HG02970 (cell line): ENCODE measurements around the gene IGF2.

ENCODE experiments used
- ATAC-seq: cut with Tn5 transposase; IDR thresholded peaks from one replicate; pipeline ENCODE4 v1.9.1; 2021; ENCODE audit warnings: mild to moderate bottlenecking, moderate library complexity, moderate number of reproducible peaks; ENCODE audit not compliant: unreplicated experiment, low FRiP score

Gene IGF2

DNA sequence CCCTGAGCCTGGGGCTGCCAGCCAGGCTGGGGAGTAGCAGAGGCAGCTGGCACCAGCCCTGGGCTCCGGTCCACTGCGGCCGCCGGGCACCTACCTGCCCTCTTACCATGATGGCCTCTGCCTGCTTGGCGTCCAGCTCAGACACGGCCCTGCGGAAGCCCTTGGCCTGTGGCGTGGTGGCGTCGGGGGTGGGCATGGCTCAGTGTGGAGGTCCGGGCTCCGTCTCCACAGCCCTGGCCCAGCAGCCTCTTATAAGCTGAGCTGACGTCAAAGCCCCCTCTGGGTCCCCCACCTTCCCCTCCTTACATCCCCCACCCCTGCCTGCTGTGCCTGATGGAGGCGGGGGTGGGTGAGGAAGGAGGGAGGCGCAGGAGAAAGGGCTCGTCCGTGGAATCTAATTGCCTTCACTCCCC is 32.4 kb upstream of the IGF2 start, which contains the start of gene TH:
Gene TH (minus strand): TSS at position 225 of the 413 bp plus-strand sequence. CDS start 29 bp downstream, at position 196.
- no peak for ATAC-seq

DNA sequence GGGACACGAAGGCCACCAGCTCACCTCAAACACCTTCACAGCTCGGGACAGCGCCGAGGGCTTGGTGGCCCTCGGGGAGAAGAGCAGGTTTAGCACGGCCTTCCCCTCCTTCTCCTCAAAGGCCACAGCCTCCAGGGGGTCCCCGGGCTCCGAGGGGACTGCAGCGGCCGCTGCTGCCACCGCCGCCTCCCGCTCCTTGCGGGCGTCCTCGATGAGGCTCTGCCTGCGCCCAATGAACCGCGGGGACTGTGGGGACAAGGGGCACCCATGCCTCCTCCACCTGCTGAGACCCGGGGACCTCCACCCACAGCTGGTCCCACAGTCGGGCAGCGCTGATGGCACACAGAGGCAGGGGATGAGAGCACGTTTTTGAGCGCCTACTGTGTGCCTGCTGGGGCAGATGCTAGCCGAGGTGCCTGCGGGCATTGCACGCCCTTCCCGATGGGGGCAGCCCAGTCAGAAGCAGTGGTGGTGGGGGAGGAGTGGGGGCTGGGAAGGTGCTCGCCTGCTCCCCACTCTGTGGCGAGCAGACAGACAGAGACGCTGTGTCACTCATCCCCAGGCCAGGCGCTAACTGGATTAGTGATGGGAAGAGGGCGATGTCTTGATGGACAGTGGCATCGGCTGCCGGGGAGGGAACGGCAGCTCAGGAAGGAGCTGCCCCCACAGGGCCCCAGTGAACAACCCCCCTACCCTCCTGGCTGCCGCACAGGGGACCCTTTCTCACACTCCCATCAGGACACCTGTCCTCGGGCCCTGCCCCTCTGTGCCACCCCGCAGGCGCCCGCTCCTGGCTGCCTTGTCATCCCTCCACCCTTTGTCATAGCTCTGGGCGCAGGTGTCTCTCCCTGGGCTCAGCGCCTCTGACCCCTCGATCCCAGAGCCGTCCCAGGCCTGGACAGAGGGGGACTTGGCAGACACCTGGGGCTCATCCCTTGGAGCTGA is 30.7 kb upstream of the IGF2 start:
- ATAC-seq: no peak

DNA sequence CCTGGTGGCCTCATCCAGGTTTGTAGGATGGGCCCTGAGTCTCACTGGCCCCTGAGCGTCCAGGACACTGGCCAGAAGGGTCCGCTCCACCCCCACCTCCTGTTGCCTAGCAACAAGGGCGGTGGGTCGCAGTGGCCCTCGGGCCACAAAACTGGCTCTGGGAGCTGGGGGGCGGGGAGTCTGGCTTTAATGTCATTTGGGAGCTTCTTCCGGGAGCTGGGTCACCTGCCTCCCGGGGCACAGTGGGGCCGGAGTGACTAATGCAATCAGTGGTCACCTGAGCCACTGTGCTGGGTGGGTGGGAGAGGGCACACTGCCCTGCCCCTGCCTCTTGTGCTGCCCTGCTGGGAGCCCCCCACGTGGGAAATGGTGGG is 29.8 kb upstream of the IGF2 start:
- ATAC-seq: no peak

DNA sequence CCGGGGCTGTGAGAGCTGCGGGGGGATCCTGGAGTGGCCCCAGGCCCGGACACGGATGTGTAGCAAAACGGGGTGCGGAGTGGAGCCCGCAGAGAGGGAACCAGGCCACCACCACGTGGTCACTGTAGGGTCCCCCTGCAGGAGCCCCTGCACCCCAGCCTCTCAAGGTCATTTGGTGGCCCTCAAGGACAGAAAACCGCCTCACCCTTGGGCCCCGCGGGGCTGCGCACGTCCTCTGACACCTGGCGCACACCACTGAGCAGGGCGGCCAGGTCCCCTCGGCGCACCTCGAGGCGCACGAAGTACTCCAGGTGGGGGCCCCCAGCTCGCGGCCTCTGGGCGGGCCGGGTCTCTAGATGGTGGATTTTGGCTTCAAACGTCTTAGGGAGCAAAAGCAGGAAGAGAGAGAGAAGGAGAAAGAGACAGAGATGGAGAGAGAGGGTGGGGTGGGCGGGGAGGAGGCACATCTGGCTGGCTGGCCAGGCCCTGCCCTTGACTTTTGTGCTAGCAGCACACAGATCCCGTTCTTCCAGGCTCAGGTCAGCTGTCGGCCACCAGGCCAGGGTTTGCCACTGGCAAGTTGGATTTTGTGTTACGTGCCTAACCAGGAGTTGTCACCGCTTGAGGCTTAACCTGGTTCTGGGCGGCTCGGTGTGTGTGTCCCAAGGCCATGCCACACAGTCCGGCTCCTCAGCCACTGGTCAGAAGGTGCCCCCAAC is 29.3 kb upstream of the IGF2 start:
- no peak for ATAC-seq

DNA sequence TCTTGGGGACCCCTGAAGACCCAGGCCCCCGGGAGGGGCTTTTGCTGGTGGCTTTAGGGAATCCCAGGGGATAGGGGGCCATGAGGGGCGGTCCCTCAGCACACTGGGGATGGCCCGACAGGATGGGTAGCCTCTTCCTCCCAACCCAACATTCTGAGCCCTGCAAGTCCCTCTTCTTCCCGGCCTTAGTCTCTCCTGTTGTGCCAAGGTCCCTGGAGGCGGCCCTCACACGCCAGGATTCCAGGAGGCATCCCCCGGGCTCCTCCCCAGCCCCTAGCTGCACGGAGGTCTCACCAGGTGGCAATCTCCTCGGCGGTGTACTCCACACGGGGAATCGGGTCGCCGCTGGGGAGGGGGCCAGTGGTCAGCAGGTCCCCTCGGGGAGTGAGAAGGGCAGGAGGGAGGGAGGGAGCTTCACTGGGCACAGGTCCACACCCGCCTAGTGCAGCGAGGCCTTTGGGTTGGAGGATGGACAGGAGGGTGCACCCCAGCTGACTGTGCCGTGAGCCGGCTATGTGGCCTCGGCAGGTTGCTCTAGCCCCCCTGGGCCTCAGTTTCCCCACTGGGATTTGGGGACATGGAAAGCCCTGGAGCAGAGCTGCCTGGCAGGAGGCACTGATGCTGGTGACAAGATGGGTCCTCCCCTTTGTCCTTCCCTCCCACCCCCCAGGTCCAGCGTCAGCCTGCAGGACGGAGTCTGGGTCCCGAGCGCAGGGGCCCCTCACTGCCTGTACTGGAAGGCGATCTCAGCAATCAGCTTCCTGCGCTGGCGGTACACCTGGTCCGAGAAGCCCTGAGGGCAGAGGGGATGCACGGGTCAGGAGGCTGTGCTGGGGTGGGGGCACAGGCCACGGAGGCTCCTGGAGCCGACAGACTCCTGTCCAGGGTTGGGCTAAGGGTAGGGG is 28.2 kb upstream of the IGF2 start:
- ATAC-seq: no peak

DNA sequence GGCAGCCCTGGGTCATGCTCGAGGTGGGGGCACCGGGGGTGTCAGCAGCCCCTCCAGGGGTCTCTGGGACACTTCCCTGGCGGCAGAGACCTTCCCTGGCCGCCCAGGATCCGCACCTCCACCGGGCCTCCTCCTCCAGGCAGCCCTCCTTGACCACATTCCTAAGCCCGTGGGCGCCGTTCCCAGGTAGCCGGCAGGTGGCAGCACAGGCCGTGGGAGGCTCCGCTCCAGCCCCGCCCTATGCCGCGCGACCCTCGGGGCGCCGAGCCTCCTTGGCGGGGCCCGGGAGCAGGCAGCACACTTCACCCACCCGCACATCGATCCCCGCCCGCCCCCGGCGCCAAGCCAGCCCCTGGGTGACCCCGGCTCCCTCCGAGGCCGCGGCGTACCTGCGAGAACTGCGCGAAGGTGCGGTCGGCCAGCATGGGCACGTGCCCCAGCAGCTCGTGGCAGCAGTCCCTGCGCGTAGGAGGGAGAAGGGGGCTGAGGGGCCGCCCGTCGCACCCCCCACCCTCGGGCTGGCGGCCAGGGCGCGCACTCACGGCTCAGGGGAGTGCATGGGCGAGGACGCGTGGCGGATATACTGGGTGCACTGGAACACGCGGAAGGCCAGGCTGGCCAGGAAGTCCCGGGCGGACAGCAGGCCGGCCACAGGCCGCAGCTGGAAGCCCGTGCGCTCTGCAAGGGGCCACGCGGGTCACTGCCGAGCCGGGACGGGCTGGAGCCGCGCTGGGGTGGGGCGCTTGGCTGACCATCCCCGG is 27.1 kb upstream of the IGF2 start:
- ATAC-seq: no peak

DNA sequence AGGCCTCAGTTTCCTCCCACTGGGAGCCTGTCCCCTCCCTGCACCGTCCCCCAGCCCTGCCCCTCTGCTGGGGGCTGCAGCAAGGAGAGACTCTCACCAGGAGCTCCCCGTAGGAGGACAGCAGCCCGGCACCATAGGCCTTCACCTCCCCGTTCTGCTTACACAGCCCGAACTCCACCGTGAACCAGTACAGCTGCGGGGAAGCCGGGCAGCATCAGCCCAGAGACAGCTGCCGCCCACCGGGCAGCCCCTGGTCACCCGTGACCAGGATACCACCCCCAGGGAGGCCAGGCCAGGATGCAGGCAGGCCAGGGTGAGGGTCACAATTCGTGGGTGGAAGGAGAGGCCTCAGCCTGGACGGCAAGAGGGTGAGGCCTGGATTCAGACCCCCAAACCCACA is 26.4 kb upstream of the IGF2 start:
- no peak for ATAC-seq

DNA sequence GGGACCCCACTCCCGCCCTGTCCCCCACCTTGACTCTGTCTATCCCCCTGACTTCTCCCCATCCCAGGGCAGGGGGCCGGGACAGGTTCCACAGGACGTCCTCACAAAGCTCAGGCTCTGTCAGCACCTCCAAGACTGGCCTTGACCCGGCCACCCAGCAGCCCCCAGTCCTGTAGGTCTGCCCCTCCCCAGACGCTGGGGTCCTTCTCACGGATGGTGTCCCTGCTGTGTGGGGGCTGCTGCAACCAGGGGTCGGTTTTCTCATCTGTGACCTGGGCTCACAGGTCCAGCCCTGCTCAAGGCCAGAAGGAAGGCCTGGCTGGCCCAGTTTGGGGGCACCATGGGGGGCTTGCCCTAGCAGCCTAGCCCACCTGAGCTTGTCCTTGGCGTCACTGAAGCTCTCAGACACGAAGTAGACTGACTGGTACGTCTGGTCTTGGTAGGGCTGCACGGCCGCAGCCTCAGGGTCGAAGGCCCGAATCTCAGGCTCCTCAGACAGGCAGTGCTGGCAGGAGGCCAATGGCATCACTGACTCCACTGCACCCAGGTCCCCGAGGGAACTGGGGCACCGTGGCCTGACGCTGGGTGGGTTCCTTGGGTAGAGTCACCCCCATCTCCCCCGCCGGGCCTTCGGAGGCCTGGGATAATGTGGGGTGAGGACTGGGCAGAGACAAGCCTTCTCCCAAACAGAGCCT is 25.8 kb upstream of the IGF2 start:
- ATAC-seq: no peak

DNA sequence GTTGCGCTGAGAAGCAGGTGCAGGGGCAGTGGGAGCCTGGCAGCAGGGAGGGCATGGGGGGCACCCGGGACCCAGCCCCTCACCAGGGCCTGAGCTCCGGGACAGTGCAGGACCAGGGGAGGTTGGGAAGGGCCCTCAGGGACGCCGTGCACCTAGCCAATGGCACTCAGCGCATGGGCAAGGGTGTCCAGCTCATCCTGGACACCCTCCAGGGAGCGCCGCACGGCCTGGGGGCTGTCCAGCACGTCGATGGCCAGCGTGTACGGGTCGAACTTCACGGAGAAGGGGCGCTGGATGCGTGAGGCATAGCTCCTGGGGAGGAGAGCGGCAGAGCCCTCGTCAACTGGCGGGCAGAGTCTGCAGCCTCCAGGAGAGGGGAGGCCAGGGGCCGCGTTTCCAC is 24.9 kb upstream of the IGF2 start:
- ATAC-seq: no peak

DNA sequence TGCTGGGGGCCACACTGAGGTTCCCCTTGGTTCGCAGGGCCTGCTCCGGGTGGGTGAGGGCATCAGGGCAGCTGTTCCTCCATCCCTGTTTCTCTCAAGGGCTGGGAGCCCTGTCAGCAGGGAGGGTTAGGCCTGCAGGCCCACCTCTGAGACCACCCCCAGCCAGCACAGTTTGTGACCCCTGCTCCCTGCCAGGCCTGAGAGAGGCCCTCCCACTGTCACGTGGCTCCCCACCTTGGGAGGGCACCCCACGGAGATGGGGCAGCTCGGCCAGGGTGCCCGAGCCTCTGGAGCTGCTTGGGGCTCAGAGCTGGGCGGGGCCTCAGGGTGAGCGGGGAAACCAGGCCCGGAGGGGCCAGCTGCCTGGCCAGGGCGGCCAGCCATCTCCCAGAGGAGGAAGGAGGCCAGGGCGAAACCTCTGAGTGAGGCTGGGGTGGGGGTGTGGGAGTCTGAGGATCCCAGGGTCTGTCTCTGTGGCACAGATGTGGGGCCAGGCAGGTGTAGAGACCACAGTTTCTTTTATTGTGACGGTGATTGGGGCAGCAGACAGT is 24.3 kb upstream of the IGF2 start:
- ATAC-seq: no peak

DNA sequence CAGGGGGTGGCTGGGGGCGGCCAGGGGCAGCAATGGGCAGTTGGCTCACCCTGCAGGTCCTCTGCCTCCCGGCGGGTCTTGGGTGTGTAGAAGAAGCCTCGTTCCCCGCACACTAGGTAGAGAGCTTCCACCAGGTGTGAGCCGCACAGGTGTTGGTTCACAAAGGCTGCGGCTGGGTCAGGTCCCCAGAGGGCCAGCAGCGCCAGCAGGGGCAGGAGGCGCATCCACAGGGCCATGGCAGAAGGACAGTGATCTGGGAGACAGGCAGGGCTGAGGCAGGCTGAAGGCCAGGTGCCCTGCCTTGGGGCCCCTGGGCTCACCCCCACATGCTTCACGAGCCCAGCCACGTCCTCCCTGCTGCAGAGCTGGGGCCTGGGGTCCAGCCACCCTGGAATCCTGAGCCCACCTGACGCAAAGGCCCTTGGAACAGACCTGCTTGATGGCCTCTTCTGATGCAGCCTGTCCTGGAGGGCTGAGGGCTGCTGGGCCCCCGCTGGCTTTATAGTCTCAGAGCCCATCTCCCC is 21.6 kb upstream of the IGF2 start, which contains the start of gene INS:
Gene INS (minus strand): TSS at position 474 of the 524 bp plus-strand sequence. CDS start 238 bp downstream, at position 236.
- ATAC-seq: no peak

DNA sequence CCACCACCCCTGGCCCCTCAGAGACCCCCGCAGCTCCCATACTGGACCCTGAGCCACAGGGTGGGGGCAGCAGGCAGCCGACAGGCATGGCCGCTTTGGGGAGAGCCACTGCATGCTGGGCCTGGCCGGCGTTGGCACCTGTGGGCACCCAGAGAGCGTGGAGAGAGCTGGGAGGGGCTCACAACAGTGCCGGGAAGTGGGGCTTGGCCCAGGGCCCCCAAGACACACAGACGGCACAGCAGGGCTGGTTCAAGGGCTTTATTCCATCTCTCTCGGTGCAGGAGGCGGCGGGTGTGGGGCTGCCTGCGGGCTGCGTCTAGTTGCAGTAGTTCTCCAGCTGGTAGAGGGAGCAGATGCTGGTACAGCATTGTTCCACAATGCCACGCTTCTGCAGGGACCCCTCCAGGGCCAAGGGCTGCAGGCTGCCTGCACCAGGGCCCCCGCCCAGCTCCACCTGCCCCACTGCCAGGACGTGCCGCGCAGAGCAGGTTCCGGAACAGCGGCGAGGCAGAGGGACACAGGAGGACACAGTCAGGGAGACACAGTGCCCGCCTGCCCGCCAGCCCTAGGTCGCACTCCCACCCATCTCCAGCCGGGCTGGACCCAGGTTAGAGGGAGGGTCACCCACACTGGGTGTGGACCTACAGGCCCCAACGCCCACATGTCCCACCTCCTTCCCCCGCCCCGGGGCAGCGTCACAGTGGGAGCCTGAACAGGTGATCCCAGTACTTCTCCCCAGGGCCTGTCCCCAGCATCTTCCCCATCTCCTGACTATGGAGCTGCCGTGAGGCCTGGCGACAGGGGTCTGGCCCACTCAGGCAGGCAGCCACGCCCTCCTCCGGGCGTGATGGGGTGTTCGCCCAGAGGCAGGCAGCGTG is 20.6 kb upstream of the IGF2 start:
- ATAC-seq: no peak

DNA sequence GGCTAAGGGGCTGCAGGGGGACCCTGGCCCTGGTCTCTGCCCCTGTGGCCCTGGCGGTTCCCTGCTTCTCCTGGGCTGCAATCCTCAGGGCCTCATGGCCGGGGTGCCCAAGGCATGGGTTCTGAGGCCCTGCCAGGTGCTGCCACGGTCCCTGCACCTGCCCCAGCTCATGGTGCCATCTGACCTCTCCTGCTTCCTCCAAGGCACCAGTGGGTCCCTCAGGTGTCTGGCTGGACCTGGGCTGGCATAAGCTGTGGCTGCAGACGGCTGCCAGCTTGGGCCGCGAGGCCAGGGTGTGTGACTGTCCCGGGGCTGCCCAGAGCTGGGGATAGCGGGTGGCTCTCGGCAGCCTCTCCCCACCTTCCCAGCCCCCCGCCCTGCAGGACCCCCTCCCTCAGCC is 19.8 kb upstream of the IGF2 start:
- no peak for ATAC-seq

DNA sequence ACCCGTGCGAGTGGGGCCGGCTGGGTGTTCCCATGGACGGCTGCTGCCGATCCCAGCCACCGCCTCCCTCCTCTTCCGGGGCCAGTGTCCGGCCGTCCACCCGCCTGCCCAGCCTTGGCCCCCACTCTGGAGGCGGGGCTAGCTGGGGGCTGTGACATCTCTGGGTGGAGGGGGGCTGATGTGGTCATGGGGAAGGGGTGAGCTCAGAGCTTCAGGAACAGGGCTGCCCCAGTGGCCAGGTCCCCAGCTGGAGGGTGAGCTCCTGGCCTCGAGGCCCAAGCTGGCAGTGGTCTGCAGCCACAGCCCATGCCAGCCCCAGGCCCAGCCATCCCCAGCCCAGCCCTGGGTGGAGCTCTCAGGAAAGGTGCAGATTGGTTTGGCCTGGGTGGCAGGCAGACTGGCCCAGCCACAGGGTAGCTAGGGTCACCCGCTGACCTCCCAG is 19.1 kb upstream of the IGF2 start:
- ATAC-seq: no peak

DNA sequence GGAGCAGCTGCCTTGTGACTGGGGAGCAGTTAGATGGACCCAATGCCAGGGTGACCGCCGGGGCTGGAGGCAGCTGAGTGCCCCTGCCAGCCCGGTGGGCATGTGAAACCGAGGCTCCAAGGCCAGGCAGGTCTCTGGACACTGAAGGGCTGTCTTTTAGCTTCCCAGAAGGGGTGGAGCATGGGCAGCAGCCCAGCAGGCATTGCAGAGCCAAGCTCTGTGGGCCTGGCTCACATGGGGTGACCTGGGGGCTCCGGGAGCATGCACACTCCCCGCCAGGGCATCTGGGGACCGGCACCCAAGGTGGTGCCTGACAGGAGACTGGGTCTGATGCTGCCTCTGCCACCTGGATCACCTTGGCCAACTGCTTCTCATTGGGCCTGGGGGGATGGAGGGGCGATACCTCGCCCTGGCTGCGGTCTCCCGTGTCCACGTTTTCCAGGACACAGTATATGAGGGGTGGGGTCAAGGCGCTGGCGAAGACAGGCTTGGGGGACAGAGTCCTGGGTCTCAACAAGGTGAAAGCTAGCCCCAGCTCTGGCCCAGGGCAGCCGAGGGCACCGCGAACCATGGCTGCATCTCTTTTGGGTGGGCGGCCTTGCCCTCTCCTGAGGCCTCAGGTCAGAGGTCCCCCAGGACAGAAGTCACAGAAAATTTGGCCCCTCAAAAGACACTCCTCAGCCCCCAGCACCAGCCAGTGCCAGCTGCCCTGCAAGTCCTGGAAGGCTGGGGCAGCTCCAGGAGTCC is 18.3 kb upstream of the IGF2 start:
- no peak for ATAC-seq

DNA sequence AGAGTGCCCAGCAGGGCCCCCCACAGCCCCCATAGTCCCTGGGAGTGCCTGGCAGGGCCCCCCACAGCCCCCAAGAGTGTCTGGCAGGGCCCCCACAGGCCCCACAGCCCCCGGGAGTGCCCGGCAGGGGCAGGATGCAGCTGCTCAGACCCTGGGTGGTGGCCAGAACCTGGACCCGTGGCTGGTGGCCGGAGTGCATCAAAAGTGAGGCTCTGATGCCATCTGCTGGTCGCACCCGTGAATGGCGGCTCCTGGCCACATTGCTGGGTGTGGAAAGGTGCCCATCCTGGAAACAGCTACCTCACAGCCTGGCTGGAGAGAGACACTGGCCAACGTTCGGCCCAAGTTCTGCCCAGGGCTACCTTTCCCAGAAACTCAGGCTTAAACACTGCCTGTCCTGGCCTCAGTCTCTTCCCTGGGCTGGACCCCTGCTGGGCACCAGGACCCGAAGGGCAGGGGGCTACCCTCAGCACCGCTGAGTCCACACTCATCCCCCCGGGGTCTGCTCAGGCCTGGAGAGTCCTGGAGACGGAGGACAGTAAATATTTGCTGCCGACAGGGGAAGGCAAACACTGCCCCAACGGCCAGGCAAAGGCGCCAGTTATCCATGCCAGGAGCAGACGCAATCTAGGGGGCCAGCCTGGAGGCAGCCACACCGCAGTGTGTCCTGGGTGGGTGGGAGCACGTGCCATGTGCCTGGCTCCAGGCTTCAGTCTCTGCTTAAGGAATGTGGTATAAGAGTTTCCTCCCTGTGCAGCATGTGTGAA is 17.4 kb upstream of the IGF2 start:
- ATAC-seq: no peak
